Measurements from ENCODE around the gene OR14J1.

DNA sequence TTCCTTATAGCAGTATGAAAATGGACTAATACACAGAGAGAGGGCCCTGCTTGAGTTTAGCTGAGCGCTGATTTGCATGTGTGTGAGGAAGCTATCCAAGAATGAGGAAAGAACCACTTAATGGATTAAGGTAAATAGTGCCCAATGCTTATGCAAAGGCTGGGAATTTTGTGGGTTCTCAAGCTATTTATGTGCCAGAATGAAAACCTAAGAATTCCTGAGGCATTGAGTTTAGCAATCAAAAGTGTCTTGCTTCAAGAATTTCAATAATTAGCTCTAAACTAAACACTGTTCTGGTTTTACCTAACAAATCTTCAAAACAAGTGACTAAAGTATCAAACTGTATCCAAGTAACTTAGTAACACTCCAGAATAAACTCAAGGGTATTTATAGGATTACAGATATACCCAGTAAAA is 7.0 kb upstream of the OR14J1 start:
- no peak for TF ChIP-seq JUND (IDR thresholded peaks at IDR 0.05)
- TF ChIP-seq TEAD4 (IDR thresholded peaks at IDR 0.05; ENCODE audit: borderline replicate concordance, insufficient read depth) = no peak
- no peak for TF ChIP-seq EP300 (IDR thresholded peaks at IDR 0.05; ENCODE audit: borderline replicate concordance in 1 of 2, low read depth in 1 of 2, low read length in 1 of 2)
- TF ChIP-seq, protein P1, sequence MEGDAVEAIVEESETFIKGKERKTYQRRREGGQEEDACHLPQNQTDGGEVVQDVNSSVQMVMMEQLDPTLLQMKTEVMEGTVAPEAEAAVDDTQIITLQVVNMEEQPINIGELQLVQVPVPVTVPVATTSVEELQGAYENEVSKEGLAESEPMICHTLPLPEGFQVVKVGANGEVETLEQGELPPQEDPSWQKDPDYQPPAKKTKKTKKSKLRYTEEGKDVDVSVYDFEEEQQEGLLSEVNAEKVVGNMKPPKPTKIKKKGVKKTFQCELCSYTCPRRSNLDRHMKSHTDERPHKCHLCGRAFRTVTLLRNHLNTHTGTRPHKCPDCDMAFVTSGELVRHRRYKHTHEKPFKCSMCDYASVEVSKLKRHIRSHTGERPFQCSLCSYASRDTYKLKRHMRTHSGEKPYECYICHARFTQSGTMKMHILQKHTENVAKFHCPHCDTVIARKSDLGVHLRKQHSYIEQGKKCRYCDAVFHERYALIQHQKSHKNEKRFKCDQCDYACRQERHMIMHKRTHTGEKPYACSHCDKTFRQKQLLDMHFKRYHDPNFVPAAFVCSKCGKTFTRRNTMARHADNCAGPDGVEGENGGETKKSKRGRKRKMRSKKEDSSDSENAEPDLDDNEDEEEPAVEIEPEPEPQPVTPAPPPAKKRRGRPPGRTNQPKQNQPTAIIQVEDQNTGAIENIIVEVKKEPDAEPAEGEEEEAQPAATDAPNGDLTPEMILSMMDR (IDR thresholded peaks at IDR 0.05) = no peak
- TF ChIP-seq RFX5 (IDR thresholded peaks at IDR 0.05; ENCODE audit: low read length) = no peak
- TF ChIP-seq, protein P2, sequence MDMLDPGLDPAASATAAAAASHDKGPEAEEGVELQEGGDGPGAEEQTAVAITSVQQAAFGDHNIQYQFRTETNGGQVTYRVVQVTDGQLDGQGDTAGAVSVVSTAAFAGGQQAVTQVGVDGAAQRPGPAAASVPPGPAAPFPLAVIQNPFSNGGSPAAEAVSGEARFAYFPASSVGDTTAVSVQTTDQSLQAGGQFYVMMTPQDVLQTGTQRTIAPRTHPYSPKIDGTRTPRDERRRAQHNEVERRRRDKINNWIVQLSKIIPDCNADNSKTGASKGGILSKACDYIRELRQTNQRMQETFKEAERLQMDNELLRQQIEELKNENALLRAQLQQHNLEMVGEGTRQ (IDR thresholded peaks at IDR 0.05; ENCODE audit: borderline replicate concordance, low read depth, low read length) = no peak
- no peak for TF ChIP-seq TCF12 (IDR thresholded peaks at IDR 0.05)

Measured in SK-N-SH (cell line).